CD4-positive, alpha-beta T cell treated with Interleukin-1 beta for 1 hour (primary cell): Measurements from ENCODE around the gene HIP1R.
"Not testable (repeated sequence)": the region's sequence is repeated elsewhere in the genome, so short reads cannot be mapped to it uniquely, and the experiment has no call there.

Experiments used
- DNase-seq, 2 donors: peaks; one replicate each; pipeline ENCODE4 v3.0.0-alpha.2; 2020 to 2022

HIP1R gene

GRCh38 chr12:122894193-122895121 is 59.2 kb downstream of the HIP1R start:
- peak in 1 of 2 donors; percentile 46 for DNase-seq

DNA sequence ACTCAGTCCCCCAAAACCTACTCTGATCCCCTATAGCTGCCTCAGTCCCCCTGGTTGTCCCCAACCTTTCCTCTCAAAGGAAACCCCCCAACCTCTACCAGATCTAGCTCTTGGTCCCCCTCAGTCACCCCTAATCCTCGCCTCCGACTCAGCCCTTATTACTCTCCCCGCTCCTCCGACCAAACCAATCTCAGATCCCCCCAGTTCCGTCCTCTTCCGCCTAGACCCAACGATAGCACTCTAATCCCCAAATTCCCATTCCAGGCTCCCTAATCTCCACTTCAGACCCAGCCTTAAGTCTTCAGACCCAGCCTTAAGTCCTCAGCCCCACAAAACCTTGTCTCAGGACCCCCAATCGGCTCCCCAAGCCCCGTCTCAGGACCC is 60.1 kb downstream of the HIP1R start:
- no peak for DNase-seq

GRCh38 chr12:122895704-122896636 is 60.7 kb downstream of the HIP1R start, which contains the start of gene VPS37B:
TSS of gene VPS37B (minus strand) at chr12:122896124. CDS start at chr12:122896062, 62 bp downstream.
- peak; percentile 92 to 93 for DNase-seq

- no peak for DNase-seq
Measured at GRCh38 chr12:122896662-122897061, 61.4 kb downstream of the HIP1R start.

GRCh38 chr12:122899887-122900286 is 64.6 kb downstream of the HIP1R start:
- no peak for DNase-seq

- no peak for DNase-seq
Measured at GRCh38 chr12:122902854-122903692, 67.8 kb downstream of the HIP1R start.

- no peak for DNase-seq
Measured at GRCh38 chr12:122903693-122904034, 68.4 kb downstream of the HIP1R start.

GRCh38 chr12:122905258-122905657 is 70.0 kb downstream of the HIP1R start:
- DNase-seq: not testable (repeated sequence)

DNA sequence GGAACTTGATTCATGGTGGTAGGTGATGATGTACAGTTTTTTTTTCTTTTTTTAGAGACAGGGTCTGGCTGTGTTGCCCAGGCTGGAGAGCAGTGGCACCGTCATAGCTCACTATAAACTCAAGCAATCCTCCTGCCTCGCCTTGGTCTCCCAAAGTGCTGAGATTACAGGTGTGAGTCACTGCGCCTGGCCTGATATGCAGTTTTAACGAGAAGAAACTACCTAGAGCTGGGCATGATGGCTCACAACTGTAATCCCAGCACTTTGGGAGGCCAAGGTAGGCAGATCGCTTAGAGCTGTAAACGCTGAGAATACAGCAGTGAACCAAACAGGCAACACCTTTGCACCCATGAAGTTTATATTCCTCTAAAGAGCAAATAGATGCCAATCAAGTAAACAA is 73.7 kb downstream of the HIP1R start:
- no peak for DNase-seq

- no peak for DNase-seq
Measured at GRCh38 chr12:122909442-122910288, 74.4 kb downstream of the HIP1R start.
